Neuronal stem cell (in vitro differentiated cells): ENCODE measurements around the gene DENND6B.

Source experiments
- DNase-seq: peaks from one replicate; pipeline ENCODE4 v3.0.0-alpha.2; 2013; ENCODE audit warnings: low spot score
- H2AFZ ChIP-seq: one replicate; pipeline ENCODE4 v1.6.1; 2013; ENCODE audit warnings: mild to moderate bottlenecking, low read length, inconsistent platforms
- H2AK5ac ChIP-seq: 2 replicates; pipeline ENCODE4 v1.6.1; 2013; ENCODE audit warnings: low read depth, mild to moderate bottlenecking, inconsistent platforms, low read length, moderate library complexity, mixed read lengths
- H2BK120ac ChIP-seq: 2 replicates; pipeline ENCODE4 v1.6.1; 2013; ENCODE audit warnings: low read depth, mild to moderate bottlenecking, inconsistent platforms, low read length, moderate library complexity, mixed read lengths
- H2BK12ac ChIP-seq: one replicate; pipeline ENCODE4 v1.6.1; 2013; ENCODE audit warnings: low read length, inconsistent platforms
- H2BK15ac ChIP-seq: 2 replicates; pipeline ENCODE4 v1.6.1; 2013; ENCODE audit warnings: mild to moderate bottlenecking, low read length, inconsistent platforms, mixed read lengths
- H2BK5ac ChIP-seq: one replicate; pipeline ENCODE4 v1.6.1; 2013; ENCODE audit warnings: inconsistent platforms, mild to moderate bottlenecking, low read length, moderate library complexity
- H3K14ac ChIP-seq: one replicate; pipeline ENCODE4 v1.6.1; 2013; ENCODE audit warnings: low read length, inconsistent platforms
- H3K18ac ChIP-seq: 2 replicates; pipeline ENCODE4 v1.6.1; 2013; ENCODE audit warnings: low read length, inconsistent platforms
- H3K23ac ChIP-seq: 2 replicates; pipeline ENCODE4 v1.6.1; 2013; ENCODE audit warnings: low read depth, mild to moderate bottlenecking, mixed read lengths, low read length, inconsistent platforms; ENCODE audit not compliant: poor library complexity
- H3K27ac ChIP-seq: replicated peaks from 3 replicates; pipeline ENCODE4 v1.5.1; 2013; ENCODE audit warnings: low read length, inconsistent platforms
- H3K27me3 ChIP-seq, 3 experiments: 2 replicates each; pipeline ENCODE4 v1.6.1; 2013; ENCODE audit warnings: low read length in 3 of 3, mild to moderate bottlenecking in 2 of 3, inconsistent platforms in 1 of 3, low read depth in 1 of 3, mixed read lengths in 1 of 3, moderate library complexity in 1 of 3; ENCODE audit not compliant: control insufficient read depth in 3 of 3, insufficient read depth in 3 of 3
- H3K36me3 ChIP-seq, 2 donors: replicated peaks in 1 of 2; 2 replicates each; pipeline ENCODE4 v1.6.1; 2013; ENCODE audit warnings: low read length in 2 of 2; ENCODE audit not compliant: control insufficient read depth in 2 of 2, insufficient read depth in 2 of 2
- H3K4ac ChIP-seq: 2 replicates; pipeline ENCODE4 v1.6.1; 2013; ENCODE audit warnings: inconsistent platforms, mild to moderate bottlenecking, low read length, moderate library complexity
- H3K4me1 ChIP-seq, 2 donors: 1 replicate in 1 of 2; 2 replicates in 1 of 2; pipeline ENCODE4 v1.6.1; 2013; ENCODE audit warnings: low read length in 2 of 2, low read depth in 1 of 2; ENCODE audit not compliant: control insufficient read depth in 2 of 2, insufficient read depth in 1 of 2
- H3K4me2 ChIP-seq: one replicate; pipeline ENCODE4 v1.6.1; 2013; ENCODE audit warnings: mild to moderate bottlenecking, low read length, inconsistent platforms; ENCODE audit not compliant: insufficient read depth, poor library complexity, severe bottlenecking
- H3K4me3 ChIP-seq, 2 donors: 2 replicates each; pipeline ENCODE4 v1.5.1; 2013; ENCODE audit warnings: low read length in 2 of 2, mild to moderate bottlenecking in 2 of 2, inconsistent platforms in 1 of 2, moderate library complexity in 1 of 2
- H3K79me1 ChIP-seq: one replicate; pipeline ENCODE4 v1.6.1; 2013; ENCODE audit warnings: low read depth, mild to moderate bottlenecking, inconsistent platforms, low read length, moderate library complexity
- H3K9ac ChIP-seq: one replicate; pipeline ENCODE4 v1.6.1; 2013; ENCODE audit warnings: mild to moderate bottlenecking, low read depth, low read length, inconsistent platforms; ENCODE audit not compliant: poor library complexity
- H3K9me3 ChIP-seq, 2 donors: replicated peaks in 1 of 2; 2 replicates each; pipeline versions ENCODE3 to v1.6.1; 2013; ENCODE audit warnings: low read length in 2 of 2, mild to moderate bottlenecking in 2 of 2, inconsistent platforms in 1 of 2, low read depth in 1 of 2, mixed read lengths in 1 of 2, moderate library complexity in 1 of 2; ENCODE audit not compliant: control insufficient read depth in 2 of 2, insufficient read depth in 1 of 2
- H4K8ac ChIP-seq: one replicate; pipeline ENCODE4 v1.6.1; 2013; ENCODE audit warnings: low read depth, mild to moderate bottlenecking, inconsistent platforms, low read length, moderate library complexity
- H4K91ac ChIP-seq: one replicate; pipeline ENCODE4 v1.6.1; 2013; ENCODE audit warnings: low read length, low read depth, mild to moderate bottlenecking, inconsistent platforms; ENCODE audit not compliant: poor library complexity
- WGBS, 2 donors: extraction: QIAGEN DNeasy Blood & Tissue Kit; methylation state at CpG; one replicate each; pipeline ENCODE4 v1.1.7; 2013; ENCODE audit warnings: missing lambda C conversion rate in 2 of 2, mixed read lengths in 1 of 2; ENCODE audit not compliant: insufficient read length in 2 of 2, insufficient replicate concordance in 1 of 2; ENCODE audit errors: extremely low coverage in 2 of 2; 5-methylcytosine and 5-hydroxymethylcytosine counted together

The DENND6B gene

DNA sequence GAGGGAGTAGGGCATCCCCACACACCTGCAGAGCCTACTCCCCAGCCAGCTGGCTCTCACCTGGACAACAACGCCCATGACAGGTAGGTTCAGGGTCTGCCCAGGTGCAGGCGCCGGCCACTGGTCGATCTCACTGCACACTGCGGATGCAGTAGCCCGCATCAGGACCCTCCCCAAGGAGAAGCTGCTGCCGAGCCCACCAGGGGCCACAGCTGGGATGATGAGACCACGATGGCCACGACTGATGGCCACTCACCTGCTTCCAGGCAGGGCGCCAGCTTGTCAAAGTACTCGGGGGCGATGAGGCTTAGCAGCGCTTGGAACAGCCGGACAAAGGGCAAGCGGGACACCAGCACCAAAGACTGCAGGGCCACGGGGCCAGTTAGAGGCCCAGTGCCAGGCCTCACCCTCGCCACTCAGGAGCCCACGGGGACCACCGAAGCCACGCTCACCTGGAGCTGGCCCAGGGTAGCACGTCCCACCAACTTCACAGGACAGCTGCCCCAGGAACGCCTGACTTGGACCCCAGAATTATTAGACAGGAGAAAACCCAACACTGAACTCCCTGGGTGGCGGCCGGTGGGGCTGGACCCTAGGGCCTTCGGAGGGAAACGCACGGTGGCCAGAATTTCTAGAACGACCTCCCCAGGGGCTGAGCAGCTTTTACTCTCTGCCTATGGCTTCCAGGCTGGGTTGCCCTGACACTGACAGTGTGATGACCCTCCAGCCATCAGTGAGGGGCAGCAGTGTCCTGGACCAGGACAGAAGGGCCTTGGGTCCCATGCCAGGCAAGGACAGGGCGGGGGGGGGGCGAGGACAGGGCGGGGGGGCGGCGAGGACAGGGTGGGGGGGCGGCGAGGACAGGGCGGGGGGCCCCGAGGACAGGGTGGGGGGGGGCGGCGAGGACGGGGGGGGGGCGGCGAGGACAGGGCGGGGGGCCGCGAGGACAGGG lies 10.4 kb downstream of the DENND6B start:
- Histone ChIP-seq H3K23ac (no peak overlapping the region), H3K36me3 (peaks cover 4% of the 10 kb centered on the region in 2 donors), H3K14ac (peak overlapping the region; percentile 8), H2BK15ac (peak overlapping the region; percentile 43), H3K9me3 (peaks cover 0 to 2% of the 10 kb centered on the region in 2 donors), H3K4me3 (no peak overlapping the region), H2BK12ac (no peak overlapping the region), H3K18ac (no peak overlapping the region), H3K4me1 (peaks cover 0 to 5% of the 10 kb centered on the region in 2 donors), H2AFZ (no peak overlapping the region), H2AK5ac (no peak overlapping the region), H3K4me2 (no peak overlapping the region), H2BK120ac (no peak overlapping the region), H3K27ac (no peak overlapping the region), H3K9ac (no peak overlapping the region), H4K91ac (no peak overlapping the region), H4K8ac (no peak overlapping the region), H3K79me1 (no peaks in the 10 kb centered on the region), H3K27me3 (no peaks in the 10 kb centered on the region), H2BK5ac (peak overlapping the region; percentile 71), H3K4ac (no peak overlapping the region)
- DNase-seq, result no peak
- no CpG with 5 or more reads among the region's 45 CpGs for WGBS, 2 donors

DNA sequence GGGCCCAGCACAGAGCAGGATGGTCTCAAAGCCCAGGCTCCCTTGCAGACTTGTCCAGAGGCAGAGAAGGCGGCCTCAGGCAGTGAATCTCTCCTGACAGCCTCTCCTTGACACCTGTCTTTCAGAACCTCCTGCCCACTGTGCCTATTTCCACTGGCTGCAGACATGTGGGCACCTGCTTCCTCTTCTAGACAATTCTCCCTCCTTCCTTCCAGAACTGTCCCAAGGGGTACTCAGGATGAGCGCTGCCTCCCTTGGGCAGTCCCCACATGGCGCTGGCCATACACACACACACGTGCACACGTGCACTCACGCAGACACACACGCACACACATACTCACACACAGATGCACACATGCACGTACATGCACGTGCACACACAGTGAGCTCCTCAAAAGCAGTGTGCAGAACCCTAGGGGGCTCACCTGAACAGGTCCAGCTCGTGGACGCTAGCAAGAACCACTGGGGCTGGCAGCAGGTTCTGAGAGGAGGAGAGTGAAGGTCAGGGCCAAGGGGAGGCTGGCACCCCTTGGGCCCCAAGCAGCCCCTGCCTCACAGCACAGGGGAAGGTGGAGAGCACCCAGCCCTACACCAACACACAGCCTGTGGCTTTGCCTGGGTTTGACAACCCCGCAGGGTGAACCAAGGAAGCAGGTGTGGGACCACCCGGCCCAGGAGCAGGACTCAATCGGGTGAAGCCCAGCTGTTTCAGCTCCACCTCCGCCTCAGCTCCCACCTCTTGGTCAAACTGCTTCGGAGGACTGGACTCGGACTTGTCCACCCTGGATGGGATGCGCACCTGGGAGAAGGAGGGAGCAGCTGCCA lies 11.3 kb downstream of the DENND6B start:
- H2BK5ac ChIP-seq, result no peak overlapping the region
- H3K27me3 ChIP-seq, result no peaks in the 10 kb centered on the region
- no peak overlapping the region for H4K91ac ChIP-seq
- no peak overlapping the region for H3K4me3 ChIP-seq
- H2BK12ac ChIP-seq, result no peak overlapping the region
- H3K79me1 ChIP-seq, result no peaks in the 10 kb centered on the region
- peak overlapping the region; percentile 60 for H3K9ac ChIP-seq
- no peak overlapping the region for H2AFZ ChIP-seq
- peak overlapping the region; percentile 27 for H3K18ac ChIP-seq
- no peak for DNase-seq
- H4K8ac ChIP-seq, result no peak overlapping the region
- peak overlapping the region; percentile 8 for H3K14ac ChIP-seq
- H2BK120ac ChIP-seq, result no peak overlapping the region
- peak overlapping the region; percentile 68 for H2AK5ac ChIP-seq
- H2BK15ac ChIP-seq, result peak overlapping the region; percentile 49
- H3K4ac ChIP-seq, result no peak overlapping the region
- peaks cover 0 to 8% of the 10 kb centered on the region in 2 donors for H3K4me1 ChIP-seq
- no peak overlapping the region for H3K4me2 ChIP-seq
- no peak overlapping the region for H3K23ac ChIP-seq
- H3K27ac ChIP-seq, result no peak overlapping the region
- WGBS, 2 donors, result no CpG with 5 or more reads among the region's 18 CpGs
- peaks cover 4% of the 10 kb centered on the region in 2 donors for H3K36me3 ChIP-seq
- H3K9me3 ChIP-seq, result peaks cover 0 to 2% of the 10 kb centered on the region in 2 donors

DNA sequence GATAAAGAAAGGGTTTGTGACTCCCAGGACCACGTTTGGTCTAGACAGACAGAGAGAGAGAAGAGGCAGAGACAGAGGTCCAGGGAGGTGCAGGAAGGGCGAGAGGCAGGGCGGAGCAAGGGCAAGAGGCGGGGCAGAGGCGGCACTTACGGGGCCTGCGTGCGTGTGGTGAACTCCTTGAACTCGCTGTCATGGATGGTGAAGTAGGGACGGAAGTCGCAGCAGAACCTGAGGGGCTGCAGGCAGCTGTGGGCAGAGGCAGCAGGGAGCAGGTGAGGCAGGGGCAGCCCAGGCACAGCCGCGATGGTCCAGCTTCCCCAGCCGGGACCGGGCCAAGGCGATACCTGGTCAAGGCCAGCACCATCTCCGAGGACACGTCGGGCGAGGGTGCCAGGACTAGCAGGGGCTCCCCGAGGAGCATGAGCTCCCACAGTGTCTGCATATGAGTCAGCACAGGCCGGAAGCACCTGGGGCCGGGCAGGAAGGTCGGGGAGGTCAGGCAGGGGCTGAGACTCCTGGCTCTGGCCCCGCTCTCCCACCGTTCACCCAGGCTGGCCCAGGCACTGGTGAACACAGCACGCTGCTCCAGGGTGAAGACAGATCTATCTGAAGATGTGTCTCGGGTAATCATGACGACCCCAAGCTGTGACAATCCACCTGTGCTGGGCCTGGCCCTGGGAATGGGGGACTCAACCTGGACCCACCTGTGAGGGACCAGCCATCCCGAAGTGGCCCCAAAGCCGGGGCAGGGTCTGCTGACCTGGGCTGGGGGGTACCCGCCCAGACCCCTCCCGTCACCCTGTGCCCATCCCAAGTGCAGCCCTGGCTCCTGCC lies 12.1 kb downstream of the DENND6B start:
- no peak overlapping the region for H2BK5ac ChIP-seq
- H3K4me1 ChIP-seq, result peaks cover 2 to 15% of the 10 kb centered on the region in 2 donors
- peak overlapping the region; percentile 49 for H2BK15ac ChIP-seq
- no peaks in the 10 kb centered on the region for H3K79me1 ChIP-seq
- no peak overlapping the region for H4K91ac ChIP-seq
- no peak overlapping the region for H3K14ac ChIP-seq
- peak overlapping the region; percentile 75 for H3K23ac ChIP-seq
- no peak overlapping the region for H4K8ac ChIP-seq
- peak overlapping the region; percentile 30 for H2BK12ac ChIP-seq
- no peak overlapping the region for H3K4me3 ChIP-seq
- no peak overlapping the region for H3K4me2 ChIP-seq
- H3K9me3 ChIP-seq, result peaks cover 0 to 2% of the 10 kb centered on the region in 2 donors
- no peak for DNase-seq
- no peak overlapping the region for H2AFZ ChIP-seq
- no peak overlapping the region for H2BK120ac ChIP-seq
- peaks cover 4% of the 10 kb centered on the region in 2 donors for H3K36me3 ChIP-seq
- H3K18ac ChIP-seq, result peak overlapping the region; percentile 5
- no peak overlapping the region for H3K4ac ChIP-seq
- peak overlapping the region; percentile 60 for H3K9ac ChIP-seq
- no CpG with 5 or more reads among the region's 33 CpGs for WGBS, 2 donors
- H2AK5ac ChIP-seq, result peak overlapping the region; percentile 37
- no peaks in the 10 kb centered on the region for H3K27me3 ChIP-seq
- no peak overlapping the region for H3K27ac ChIP-seq
